Measurements from ENCODE around the gene ADPRS.

ADPRS gene

GRCh38 chr1:36108314-36108713, 19.6 kb downstream of the ADPRS start:
- TF ChIP-seq ZNF768 (tag by site-specific recombination; IDR thresholded peaks at IDR 0.05) (peak; percentile 82), ZBTB48 (tag by site-specific recombination; IDR thresholded peaks at IDR 0.05) (no peak)
- ChIA-PET POLR2A (no interaction called here), CTCF (interaction anchor here (1.6 to 4.6 kb wide), 2 partner anchors 26 to 41 kb away, joined by 5 to 38 read pairs; partner anchors contain the start of gene TRAPPC3)
- no peak overlapping the region for H3K4me3 ChIP-seq (ENCODE audit: low read depth, low read length)
- no peaks in the 10 kb centered on the region for H3K9me3 ChIP-seq (ENCODE audit: control insufficient read depth, insufficient read depth, low read depth, low read length)
- no peak overlapping the region for H3K27ac ChIP-seq (ENCODE audit: extremely low read depth, low read depth, low read length)
- H3K4me1 ChIP-seq (ENCODE audit: control insufficient read depth, insufficient read depth, low read length): no peaks in the 10 kb centered on the region
- no peaks in the 10 kb centered on the region for H3K36me3 ChIP-seq (ENCODE audit: control insufficient read depth in 2 of 2, insufficient read depth in 1 of 2, low read length in 2 of 2)

GRCh38 chr1:36109041-36109679, 20.5 kb downstream of the ADPRS start:
- Histone ChIP-seq H3K36me3 (ENCODE audit: control insufficient read depth in 2 of 2, insufficient read depth in 1 of 2, low read length in 2 of 2) (no peaks in the 10 kb centered on the region), H3K4me1 (ENCODE audit: control insufficient read depth, insufficient read depth, low read length) (no peaks in the 10 kb centered on the region), H3K4me3 (ENCODE audit: low read depth, low read length) (no peak overlapping the region), H3K9me3 (ENCODE audit: control insufficient read depth, insufficient read depth, low read depth, low read length) (no peaks in the 10 kb centered on the region), H3K27ac (ENCODE audit: extremely low read depth, low read depth, low read length) (no peak overlapping the region)
- CTCF ChIA-PET: interaction anchor here (0.5 to 4.6 kb wide), 7 partner anchors 13 to 179 kb away, joined by 3 to 38 read pairs (median 5); partner anchors contain the start of gene TRAPPC3
- no peak for TF ChIP-seq ZNF600 (tag by site-specific recombination; IDR thresholded peaks at IDR 0.05)
- TF ChIP-seq ZNF791 (tag by site-specific recombination; IDR thresholded peaks at IDR 0.05): no peak
- TF ChIP-seq SCRT2 (tag by site-specific recombination; IDR thresholded peaks at IDR 0.05): peak; percentile 40; the same call in 1 of the 2 replicates
- no peak for TF ChIP-seq PRDM2 (tag by site-specific recombination; IDR thresholded peaks at IDR 0.05; ENCODE audit: borderline replicate concordance)
- POLR2A ChIA-PET: interaction anchor here (0.6 kb wide), 1 partner anchor 179 kb away, joined by 3 read pairs; no protein-coding TSS in a partner anchor

GRCh38 chr1:36111151-36111550, 22.5 kb downstream of the ADPRS start:
- TF ChIP-seq EGR2 (tag by site-specific recombination; IDR thresholded peaks at IDR 0.05; ENCODE audit: low read depth): peak; percentile 91
- peak; percentile 81 for TF ChIP-seq ZFHX2 (tag by site-specific recombination; conservative IDR thresholded peaks at IDR 0.05)
- no peak for TF ChIP-seq ZNF544 (tag by site-specific recombination; IDR thresholded peaks at IDR 0.05)
- no peak for TF ChIP-seq PRDM1 (tag by site-specific recombination; IDR thresholded peaks at IDR 0.05)
- no peak for TF ChIP-seq ZNF596 (tag by site-specific recombination; IDR thresholded peaks at IDR 0.05)
- no peaks in the 10 kb centered on the region for H3K4me1 ChIP-seq (ENCODE audit: control insufficient read depth, insufficient read depth, low read length)
- no peak overlapping the region for H3K27ac ChIP-seq (ENCODE audit: extremely low read depth, low read depth, low read length)
- POLR2A ChIA-PET: interaction anchor here (0.6 kb wide), 1 partner anchor 118 kb away, joined by 4 read pairs; no protein-coding TSS in a partner anchor
- CTCF ChIA-PET: interaction anchor here (1.4 to 4.6 kb wide), 3 partner anchors 11 to 77 kb away, joined by 6 to 38 read pairs (median 10); no protein-coding TSS in a partner anchor
- H3K9me3 ChIP-seq (ENCODE audit: control insufficient read depth, insufficient read depth, low read depth, low read length): no peaks in the 10 kb centered on the region
- H3K4me3 ChIP-seq (ENCODE audit: low read depth, low read length): no peak overlapping the region
- H3K36me3 ChIP-seq (ENCODE audit: control insufficient read depth in 2 of 2, insufficient read depth in 1 of 2, low read length in 2 of 2): no peaks in the 10 kb centered on the region

GRCh38 chr1:36112823-36113222, 24.1 kb downstream of the ADPRS start:
- H3K4me3 ChIP-seq (ENCODE audit: low read depth, low read length): no peak overlapping the region
- ChIA-PET CTCF (interaction anchor here (0.5 to 7.5 kb wide), 2 partner anchors 21 to 238 kb away, joined by 3 to 65 read pairs; no protein-coding TSS in a partner anchor), POLR2A (interaction anchor here (1.1 kb wide), 1 partner anchor 20 kb away, joined by 9 read pairs; no protein-coding TSS in a partner anchor)
- no peaks in the 10 kb centered on the region for H3K9me3 ChIP-seq (ENCODE audit: control insufficient read depth, insufficient read depth, low read depth, low read length)
- no peak overlapping the region for H3K27ac ChIP-seq (ENCODE audit: extremely low read depth, low read depth, low read length)
- H3K36me3 ChIP-seq (ENCODE audit: control insufficient read depth in 2 of 2, insufficient read depth in 1 of 2, low read length in 2 of 2): no peaks in the 10 kb centered on the region
- H3K4me1 ChIP-seq (ENCODE audit: control insufficient read depth, insufficient read depth, low read length): no peaks in the 10 kb centered on the region
- TF ChIP-seq ZNF521 (tag by site-specific recombination; IDR thresholded peaks at IDR 0.05) (no peak), SCRT1 (tag by site-specific recombination; IDR thresholded peaks at IDR 0.05; ENCODE audit: borderline replicate concordance) (no peak)

All from HEK293 (cell line).